CD4-positive, alpha-beta T cell treated with Interferon gamma for 1 hour (primary cell): Measurements from ENCODE around the gene APMAP.

Source experiments
- DNase-seq: peaks from one replicate; pipeline ENCODE4 v3.0.0-alpha.2; 2020

The APMAP gene

DNA sequence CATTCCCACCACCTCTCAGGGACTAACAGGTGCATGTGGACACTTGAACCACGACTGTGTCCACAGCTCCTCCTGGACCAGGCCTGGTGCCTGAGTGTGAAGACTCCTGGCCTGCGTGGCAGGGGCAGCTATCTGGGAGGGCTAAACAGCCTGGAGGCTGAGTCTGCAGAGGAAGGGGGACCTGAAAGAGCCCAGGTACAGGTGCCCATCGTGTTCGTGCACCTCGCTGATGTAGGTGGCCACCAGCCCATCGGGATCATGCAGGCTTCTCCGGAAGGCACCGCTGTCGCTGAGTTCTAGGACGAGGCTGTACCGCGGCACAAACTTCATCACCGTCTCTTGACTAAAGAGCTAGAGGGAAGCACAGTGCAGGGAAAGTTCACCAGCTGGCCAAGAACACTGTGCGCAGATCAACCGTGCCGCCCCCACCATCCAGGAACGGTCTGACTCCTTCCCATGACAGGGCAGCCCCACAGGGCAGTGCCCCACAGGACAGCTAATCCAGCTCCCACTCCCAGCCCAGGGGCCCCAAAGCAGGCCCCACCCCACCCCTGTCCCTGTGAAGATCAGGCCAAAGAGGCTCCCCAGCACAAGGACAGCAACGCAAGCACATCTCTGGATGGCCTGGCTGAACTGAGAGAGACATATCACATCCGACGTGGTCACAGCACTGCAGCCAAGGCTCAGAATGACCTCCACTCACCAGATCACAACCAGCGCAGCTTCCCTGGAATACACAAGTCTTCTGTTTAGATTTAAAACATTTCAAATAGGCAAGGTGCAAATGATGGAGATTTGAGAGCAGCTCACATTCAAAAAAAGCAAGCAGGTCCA is 28.7 kb downstream of the APMAP start:
- no peak for DNase-seq

- DNase-seq: no peak
Measured at GRCh38 chr20:24962510-24962909, 30.0 kb downstream of the APMAP start.

- no peak for DNase-seq
Measured at GRCh38 chr20:24962182-24962492, 30.4 kb downstream of the APMAP start.

- no peak for DNase-seq
Measured at GRCh38 chr20:24961384-24962181, 31.0 kb downstream of the APMAP start.

- no peak for DNase-seq
Measured at GRCh38 chr20:24960861-24961260, 31.7 kb downstream of the APMAP start.

- DNase-seq: no peak
Measured at GRCh38 chr20:24960302-24960801, 32.2 kb downstream of the APMAP start.

DNA sequence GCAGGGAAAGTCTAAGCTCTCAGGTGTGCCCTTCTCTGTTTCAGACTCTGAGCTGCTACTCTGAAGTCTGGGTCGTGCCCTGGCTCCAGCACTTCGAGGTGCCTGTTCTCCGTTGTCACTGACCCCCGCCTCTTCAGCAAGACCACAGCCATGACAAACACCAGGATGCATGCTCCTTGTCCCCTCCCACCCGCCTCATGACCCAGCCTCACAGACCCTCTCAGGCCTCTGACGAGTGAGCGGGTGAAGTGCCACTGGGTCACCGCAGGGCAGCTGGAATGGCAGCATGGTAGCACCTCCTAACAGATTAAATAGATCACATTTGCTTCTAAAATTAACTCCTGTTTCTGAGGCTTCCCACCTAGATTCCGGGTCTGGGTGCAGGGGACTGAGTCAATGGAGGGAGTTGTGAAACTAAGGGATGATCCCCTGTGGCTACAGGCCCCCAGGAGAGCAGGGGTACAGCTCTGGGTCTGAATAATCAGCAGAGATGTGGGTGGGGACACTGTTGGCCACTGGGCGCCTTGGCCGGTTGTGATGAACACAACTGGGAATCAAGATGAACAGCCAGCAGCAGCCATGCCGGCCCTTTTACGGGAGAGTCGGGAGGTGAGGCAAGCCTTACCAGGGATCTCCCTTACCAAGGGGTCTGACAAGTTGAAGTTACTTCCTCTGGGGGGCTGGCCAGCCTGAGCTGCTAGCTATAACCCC is 32.8 kb downstream of the APMAP start:
- DNase-seq: no peak

DNA sequence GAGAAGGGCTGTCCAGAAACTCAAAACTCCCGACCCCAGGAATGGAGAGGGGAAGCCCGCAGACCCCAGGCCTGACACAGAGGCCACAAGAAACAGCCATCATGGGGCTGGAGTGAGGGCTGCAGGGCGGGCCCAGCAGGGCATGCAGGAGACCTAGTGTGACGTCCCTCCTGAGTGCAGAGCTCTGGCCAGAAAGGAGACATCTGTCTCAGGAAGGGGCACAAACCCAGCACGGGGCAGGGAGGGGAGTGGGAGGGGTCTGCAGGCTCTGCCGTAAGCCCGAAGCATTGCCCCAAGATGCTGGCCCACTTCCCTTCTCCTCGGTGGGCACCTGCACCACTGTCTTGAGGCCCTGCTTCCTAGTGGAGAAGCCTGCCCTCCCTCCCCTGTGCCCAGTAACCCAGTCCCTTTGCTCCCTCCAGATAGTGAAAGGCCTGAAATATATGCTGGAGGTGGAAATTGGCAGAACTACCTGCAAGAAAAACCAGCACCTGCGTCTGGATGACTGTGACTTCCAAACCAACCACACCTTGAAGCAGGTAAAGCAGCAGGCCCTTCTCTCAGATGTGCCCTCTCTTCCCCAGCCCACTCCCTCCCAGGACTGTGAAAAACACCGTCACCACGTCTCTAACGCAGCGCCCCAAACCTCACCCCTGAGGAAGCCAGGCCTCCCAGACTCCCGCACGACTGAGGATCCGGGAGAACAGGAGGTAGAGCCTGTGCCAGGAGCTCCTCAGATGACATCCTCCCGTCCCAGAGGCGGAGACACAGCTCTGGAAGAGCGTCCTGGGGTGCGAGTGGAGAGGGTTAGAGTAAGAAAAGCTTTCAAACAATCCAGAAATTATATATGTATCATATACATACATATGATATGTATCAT is 33.8 kb downstream of the APMAP start:
- DNase-seq: no peak

DNA sequence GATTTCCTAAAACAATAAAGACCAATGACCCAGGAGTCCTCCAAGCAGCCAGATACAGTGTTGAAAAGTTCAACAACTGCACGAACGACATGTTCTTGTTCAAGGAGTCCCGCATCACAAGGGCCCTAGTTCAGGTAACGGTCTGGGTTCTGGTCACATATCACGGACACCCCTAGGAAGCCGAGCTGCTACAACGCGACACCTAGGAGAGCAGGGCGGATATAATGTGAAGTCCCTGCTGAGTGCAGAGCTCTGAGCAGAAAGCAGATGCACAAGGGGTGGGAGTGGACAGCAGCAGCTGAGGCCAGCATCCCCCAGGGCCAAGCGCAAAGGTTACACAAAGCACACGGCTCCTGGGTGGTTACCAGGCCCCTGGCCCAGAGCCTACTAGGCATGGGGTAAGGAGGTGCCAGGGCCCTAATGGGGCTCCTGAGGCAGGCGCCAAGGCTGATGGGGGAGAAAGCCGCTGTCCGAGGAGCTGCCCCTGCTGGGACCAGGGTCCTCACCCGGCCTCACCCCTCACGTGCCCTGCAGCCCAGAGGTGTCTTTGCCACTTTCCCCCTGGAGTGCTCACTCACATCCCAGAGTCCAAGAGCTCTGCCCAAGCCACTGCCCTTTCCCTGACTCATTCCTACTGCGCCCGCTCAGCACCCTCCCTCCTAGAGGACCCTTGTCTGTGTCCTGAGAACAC is 35.1 kb downstream of the APMAP start:
- DNase-seq: no peak

GRCh38 chr20:24956001-24956841 is 36.3 kb downstream of the APMAP start:
- DNase-seq: no peak

DNA sequence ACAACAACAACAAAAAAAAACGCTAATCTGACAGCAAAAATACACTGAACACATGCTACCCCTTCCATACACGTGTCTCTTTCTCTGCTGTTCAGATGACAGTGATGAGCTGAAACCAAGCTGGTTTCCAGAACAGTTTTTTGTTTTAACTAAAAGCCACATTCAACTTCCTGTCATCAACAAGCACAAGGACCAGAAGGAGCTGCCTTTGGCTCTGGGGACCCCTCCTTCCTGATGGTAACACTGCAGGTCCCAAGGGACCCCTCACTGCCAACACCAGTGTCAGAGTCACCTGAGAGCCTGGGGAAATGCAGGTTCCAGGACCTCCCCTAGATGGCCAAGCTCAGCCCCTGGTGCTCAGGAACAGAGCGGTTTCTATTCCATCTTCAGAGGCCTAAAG is 37.5 kb downstream of the APMAP start:
- DNase-seq: no peak

DNA sequence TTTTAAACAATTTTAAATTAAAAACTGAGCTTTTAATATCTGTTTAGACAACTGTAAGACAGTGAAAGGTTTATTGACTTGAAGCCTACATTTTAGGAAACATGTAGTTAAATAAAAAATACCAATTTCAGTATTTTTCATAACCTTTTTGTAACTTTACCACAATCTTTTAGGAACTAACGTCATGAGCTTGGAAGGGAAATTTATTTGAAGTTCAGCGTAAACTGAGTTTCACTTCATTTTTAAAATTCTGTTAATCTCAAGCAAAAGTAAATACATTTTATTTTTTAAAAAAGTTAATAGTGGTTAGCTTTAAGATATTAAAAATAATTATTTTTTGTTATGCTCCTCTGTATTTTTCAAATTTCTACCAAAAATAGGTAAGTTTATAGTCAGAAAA is 38.0 kb downstream of the APMAP start:
- DNase-seq: no peak

GRCh38 chr20:24954151-24954550 is 38.4 kb downstream of the APMAP start:
- no peak for DNase-seq

DNA sequence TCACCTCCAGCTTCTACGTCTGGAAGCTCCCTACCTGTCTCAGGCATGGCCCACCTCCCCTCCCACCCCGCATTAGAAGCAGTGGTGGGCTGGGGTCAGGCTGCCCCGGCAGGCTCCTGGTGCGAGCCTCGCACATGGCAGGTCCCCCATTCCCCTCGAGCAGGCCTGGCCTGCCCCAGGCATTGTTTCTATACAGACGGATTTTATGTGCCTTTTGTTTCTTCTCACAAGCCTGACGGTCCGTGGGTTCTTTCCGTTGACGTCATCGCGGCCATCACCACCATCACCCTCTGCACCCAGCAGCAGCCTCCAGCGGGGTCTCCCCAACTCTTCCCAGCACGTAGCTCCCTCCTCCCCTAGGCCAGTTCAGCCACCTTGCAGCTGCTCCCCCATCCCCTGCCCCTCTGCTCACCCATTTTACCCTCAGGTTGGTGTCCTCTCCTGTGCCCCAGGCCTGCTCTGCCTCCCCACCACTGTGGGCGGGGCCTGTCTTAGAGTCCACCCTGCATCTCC is 38.9 kb downstream of the APMAP start:
- peak; percentile 58 for DNase-seq

DNA sequence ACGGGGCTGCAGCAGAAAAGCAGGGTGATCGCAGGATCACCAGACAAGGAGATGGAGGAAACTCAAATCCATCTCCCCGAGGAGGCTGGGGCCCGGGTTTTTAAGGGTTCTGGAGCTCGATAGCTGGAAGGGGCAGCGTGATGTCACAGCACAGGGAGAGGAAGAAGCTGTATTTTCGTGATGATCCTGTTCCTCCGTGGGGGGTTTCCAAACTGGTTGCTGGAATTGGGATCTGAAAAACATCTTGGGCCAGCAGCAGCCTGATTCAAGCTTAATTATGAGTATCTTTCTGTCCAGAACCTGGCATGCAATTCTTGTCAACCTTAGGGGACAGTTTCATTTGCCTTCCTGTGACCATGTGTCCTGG is 39.4 kb downstream of the APMAP start:
- no peak for DNase-seq

- no peak for DNase-seq
Measured at GRCh38 chr20:24952376-24953208, 40.0 kb downstream of the APMAP start.

DNA sequence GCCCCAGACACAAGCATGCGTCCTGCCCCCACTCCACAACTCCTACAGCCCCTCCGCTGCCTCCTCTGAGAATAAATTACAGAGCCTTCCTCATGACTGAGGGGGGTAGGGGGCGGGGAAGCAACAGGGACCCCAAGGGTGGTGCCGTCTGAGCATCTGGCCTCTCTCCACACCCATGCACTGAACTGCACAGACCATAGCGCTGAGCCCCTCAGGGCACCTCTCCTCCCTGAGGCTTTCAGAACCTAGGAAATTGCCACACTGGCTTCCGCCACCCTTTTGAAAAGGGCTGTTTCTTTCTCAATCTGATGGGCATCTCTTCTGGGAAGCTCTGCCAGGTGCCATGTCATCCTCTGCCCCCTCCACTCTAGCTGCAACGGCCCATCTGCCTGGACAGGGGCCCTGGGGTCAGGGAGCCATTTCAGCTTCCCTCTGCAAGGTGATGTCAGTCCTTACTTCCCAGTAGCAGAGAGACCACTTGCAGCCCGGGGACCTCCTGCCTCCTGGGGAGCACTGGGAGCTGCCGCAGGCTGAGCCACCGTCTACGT is 40.9 kb downstream of the APMAP start:
- no peak for DNase-seq

DNA sequence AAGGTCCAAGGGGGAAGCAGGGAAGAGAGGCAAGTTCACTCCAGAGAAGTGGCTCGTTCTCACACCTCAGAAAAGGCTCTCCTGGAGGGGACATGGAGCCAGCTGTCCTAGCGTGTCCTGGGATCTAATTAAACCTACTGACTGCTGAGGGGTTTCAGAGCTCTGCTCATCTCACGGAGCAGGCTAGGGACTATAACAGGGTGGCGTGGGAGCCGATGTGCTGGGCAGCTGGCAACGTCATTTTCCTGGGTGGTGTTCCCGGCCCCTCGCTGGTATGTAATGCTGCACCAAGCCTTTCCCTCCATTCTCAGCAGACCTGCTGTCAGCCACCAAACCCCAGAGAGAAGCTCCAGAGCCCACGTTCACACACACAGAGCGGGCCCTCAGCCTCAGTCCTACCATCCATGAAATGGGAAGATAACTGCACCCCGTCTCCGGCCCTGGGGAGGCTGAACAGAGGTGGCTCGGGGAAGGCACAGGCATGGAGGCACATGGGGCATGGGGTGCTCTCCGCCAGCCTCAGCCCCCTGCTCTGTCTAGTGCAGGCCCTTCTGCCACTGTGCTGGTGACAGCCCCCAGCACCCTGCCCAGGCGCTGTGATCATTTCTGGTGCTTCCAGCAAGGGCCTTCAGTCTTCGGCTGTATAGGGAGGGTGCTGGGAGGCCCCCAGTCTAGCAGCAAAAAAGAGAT is 41.6 kb downstream of the APMAP start:
- DNase-seq: no peak
